Central memory CD4-positive, alpha-beta T cell (primary cell): ENCODE measurements around the gene LYPD5.

ENCODE experiments used
- DNase-seq: peaks from one replicate; pipeline ENCODE4 v3.0.0; 2022

LYPD5 gene

GRCh38 chr19:43749898-43750297, 52.3 kb downstream of the LYPD5 start:
- no peak for DNase-seq

- no peak for DNase-seq
Measured at GRCh38 chr19:43749152-43749551, 53.1 kb downstream of the LYPD5 start.

- DNase-seq = no peak
Measured at GRCh38 chr19:43748685-43749084, 53.6 kb downstream of the LYPD5 start.

GRCh38 chr19:43748205-43748594, 54.0 kb downstream of the LYPD5 start:
- DNase-seq = no peak

GRCh38 chr19:43747557-43748204, 54.6 kb downstream of the LYPD5 start:
- no peak for DNase-seq
